GM19328 (cell line): ENCODE data around the gene ZNF154.

Experiments used
- ATAC-seq: cut with Tn5 transposase; IDR thresholded peaks from one replicate; pipeline ENCODE4 v1.9.1; 2021; ENCODE audit warnings: mild to moderate bottlenecking, moderate library complexity; ENCODE audit not compliant: unreplicated experiment

The ZNF154 gene

GRCh38 chr19:57682226-57682766, 26.7 kb downstream of the ZNF154 start:
- ATAC-seq = no peak

- ATAC-seq = no peak
These were observed 33.1 kb downstream of the ZNF154 start for GRCh38 chr19:57675881-57676280.

DNA sequence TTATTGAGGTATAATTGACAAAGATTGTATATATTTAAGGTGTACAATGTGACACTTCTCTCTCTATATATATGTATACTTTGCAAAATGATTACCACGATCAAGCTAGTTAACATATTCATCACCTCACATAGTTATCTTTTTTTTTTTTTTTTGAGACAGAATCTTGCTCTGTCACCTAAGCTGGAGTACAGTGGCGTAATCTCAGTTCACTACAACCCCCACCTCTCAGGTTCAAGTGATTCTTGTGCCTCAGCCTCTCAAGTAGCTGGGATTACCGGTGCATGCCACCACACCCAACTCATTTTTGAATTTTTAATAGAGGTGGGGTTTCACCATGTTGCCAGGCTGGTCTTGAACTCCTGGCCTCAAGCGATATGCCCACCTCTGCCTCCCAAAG, 36.5 kb downstream of the ZNF154 start:
- ATAC-seq = no peak

- ATAC-seq = no peak
These were observed 37.7 kb downstream of the ZNF154 start for GRCh38 chr19:57671124-57671895.

- ATAC-seq = no peak
These were observed 40.4 kb downstream of the ZNF154 start, which contains the start of gene ZSCAN4 for GRCh38 chr19:57668635-57669034. TSS of gene ZSCAN4 (plus strand) at chr19:57668935. CDS start at chr19:57676146, 7,211 bp downstream.

- ATAC-seq = no peak
These were observed 41.8 kb downstream of the ZNF154 start for GRCh38 chr19:57667228-57667627.

DNA sequence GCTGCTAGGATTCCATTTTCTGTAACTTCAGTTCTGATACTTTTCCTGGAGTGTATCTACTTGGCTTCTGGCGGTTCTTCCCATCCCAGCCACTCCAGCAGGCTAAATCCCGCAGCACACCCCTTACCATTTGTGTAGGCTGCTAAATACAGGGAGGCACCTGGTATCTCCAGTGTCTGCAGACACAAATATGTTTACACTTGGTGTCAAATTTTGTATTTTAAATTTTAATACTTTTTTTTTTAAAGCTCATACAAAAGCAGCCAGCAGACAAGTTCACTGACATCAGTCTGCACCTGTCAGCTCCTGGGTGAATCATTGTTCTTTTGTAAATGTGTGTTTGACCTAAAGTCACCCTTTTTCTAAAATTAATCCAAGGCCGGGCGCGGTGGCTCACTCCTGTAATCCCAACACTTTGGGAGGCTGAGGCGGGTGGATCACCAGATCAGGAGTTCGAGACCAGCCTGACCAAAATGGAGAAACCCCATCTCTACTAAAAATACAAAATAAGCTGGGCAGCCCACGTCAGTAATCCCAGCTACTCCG, 43.7 kb downstream of the ZNF154 start:
- ATAC-seq = no peak

- ATAC-seq = no peak
These were observed 44.5 kb downstream of the ZNF154 start for GRCh38 chr19:57664269-57665127.

DNA sequence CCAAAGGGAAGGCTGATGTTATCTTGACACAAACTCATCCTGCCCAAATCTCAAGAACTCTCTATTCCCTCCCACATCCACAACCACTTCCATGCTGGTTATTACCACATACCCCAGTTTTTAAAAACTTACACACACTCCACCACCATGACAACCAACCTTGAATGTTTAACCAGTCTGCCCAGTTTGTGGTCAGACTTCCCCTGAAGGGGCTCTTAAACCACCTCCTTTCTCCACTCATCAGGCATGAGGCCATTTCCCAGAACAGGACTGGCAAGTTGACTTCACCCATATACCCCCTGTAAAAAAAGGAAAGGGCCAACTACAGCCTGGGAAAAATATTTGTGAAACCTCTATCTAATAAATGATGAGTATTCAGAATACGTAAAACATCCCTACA, 52.7 kb downstream of the ZNF154 start:
- no peak for ATAC-seq

DNA sequence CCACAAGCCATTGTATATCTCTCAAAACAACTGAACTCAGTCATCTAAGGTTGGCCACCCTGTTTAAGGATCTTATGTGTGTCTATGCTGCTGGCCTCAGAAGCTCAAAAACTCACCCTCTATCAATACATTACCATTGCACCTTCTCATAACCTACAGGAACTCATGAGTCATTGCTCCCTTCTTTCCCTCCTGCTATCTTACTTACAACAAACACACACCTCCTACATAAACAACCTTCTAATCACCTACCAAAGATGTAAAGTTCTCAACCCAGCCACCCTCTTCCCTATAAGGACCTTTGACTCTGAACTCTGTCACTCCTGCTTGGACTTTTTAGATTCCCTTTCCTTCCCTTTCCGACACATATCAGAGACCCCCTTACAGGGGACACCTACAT, 53.6 kb downstream of the ZNF154 start:
- ATAC-seq = no peak

DNA sequence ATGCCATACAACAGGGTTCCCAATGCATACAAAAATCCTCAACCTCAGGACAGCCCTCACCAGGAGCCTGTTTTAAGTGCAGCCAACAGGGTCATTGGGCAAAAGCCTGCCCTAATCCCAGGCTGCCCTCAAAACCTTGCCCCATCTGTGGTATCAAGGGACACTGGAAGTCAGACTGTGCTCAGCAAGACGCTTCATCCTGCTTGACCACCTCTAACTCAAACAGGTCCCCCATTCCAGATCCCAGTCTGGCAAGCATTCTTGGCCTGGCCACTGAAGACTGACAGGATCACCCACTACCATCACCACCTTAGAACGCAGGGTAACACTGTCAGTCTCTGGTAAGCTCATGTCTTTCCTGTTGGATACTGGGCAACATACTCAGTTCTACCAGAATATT, 55.3 kb downstream of the ZNF154 start:
- ATAC-seq = no peak

DNA sequence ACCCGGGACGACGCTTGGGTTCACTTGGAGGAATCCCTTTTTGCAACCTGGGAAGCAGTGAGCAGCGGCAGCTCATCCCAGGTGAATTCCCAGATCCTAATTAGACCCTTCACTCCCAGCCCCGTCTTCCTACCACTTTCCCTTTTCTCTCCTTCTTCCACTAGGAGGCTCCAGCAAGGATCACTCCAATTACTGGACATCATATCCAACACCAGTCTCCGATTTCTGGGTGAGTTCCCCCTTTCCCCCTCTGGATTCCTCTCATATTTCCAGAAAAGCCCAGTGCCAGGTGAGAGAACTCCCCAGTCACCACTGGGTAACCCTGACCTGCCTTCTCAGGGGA, 57.4 kb downstream of the ZNF154 start:
- no peak for ATAC-seq

- no peak for ATAC-seq
These were observed 60.5 kb downstream of the ZNF154 start for GRCh38 chr19:57648331-57649003.
